HG03139 (cell line): ENCODE measurements around the gene PRR9.
"Not testable (repeated sequence)": the region's sequence is repeated elsewhere in the genome, so short reads cannot be mapped to it uniquely, and the experiment has no call there.

Source experiments
- ATAC-seq: cut with Tn5 transposase; IDR thresholded peaks from one replicate; pipeline ENCODE4 v1.9.1; 2021; ENCODE audit not compliant: unreplicated experiment

The PRR9 gene

DNA sequence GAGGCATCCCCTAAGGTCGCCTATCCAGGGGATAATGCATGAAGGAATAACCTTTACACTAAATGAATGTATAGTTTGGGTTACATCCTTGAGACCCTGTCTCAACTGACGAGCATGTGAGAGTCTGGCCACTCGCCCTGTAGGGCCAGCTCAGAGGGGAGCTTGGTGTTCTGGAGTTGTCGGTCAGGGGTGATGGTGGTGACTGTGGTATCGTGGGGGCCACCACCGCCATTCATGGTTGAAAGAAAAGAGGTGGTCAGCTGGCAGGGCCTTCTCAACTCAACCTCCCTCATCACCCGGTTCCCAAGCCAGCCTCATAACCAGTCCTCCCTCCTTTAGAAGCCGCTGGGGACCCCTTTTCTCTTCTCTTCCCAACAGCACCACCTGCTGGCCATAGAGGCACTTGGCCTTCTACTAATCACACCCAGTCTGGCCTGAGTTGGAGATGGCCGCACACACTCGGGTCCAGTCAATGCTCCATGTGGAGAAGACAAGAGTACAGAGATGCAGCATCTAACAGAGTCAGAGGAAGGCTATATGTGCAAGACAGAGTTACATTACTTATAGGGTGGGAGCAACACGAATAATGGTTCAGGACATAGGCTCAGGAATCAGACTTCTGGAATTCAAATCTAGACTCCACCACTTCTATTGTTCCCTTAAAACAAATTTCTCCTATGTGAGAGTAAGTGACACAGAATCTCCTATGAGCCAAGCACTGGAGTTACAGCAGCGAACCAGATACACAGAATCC, 11.9 kb downstream of the PRR9 start:
- not testable (repeated sequence) for ATAC-seq

DNA sequence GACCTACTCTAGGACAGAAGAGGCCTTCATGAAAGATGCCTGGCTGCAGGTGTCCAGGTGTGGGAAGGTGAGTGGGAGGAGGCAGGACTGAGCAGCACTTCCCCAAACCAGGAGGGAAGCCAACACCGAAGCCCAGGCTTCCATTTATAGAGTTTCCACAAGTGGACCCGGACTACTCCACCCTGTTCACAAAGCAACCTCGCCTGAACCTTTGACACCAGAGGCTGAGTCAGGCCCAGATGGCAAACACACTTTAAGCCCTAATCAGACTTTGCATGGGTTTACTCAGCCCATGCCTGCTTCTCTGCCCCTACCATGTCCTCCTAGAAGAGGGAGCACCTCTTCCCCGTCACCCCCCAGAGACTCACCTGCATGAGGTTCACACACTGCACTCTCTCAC, 14.0 kb downstream of the PRR9 start:
- no peak for ATAC-seq

DNA sequence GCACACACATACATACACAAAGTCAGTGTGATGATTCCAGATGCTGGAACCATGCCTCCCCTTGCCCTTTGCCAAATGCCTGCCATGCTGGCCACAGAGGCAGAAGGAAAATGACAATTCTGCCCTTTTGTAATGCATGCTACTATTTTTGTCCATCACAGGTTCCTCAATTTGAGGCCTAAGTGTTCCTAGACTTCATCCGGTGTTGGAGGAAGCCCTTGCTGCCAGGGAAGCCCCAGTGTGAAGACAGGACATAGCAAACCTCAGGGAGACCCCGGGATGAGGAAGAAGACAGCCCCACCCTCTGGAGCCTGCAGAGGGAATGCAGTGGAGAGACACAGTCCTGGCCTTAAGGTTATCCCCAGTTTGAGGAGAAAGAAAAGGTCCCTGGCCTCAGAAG, 14.4 kb downstream of the PRR9 start:
- no peak for ATAC-seq

DNA sequence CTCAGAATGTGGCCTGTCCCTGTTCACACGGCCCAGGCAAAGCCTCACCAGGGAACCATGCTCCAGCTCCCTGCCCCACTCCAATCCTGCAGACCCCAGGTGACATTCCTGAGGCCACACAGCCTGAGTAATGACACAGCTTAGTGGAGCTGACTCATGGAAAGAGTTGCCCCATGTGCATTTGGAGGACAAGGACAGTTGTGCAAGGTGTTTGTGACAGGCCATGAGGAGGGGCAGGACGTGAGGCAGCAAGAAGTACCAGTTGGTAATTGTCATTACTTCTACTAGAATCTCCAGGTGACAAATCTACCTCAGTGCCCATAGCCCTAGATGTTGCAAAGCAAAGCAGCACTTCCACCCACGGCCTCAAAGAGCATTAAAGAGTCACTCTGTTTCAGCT, 15.2 kb downstream of the PRR9 start:
- ATAC-seq = no peak

DNA sequence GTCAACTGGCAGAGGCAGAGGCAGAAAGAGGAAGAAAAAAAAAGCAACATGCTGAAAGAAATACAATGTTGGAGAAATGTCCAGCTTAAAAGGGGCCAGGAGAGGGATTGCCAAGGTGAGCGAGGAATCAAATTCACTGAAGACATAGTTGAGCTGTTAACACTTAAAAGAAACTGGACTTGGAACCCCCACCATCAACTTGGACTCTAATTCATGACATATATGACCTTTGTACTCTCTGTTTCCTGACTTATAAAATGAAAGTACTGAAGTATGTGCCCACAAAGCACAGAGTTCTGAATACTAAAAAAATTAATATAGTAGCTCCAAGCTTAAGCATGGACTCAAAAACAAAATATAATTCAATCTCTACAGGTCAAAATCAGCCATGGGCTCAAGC, 16.1 kb downstream of the PRR9 start:
- ATAC-seq = no peak

DNA sequence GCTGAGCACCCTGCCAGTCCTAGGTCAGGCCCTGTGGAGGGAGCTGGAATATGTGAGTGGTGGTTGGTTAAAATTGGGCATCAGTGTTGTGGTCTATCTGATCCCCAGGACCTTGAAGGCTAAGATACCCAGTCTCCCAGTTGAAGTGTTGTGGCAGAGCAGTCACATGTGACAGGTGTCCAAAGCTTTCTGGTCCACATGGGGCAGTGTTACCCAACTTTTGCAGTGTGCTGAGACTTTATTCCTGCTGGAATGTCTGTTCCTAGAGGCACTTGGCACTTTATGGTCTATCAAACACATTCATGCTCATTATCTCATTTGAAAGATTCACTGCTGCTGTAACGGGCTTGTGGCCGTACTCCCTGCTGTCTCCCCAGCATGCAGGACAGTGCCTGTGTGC, 21.1 kb downstream of the PRR9 start:
- ATAC-seq = no peak

DNA sequence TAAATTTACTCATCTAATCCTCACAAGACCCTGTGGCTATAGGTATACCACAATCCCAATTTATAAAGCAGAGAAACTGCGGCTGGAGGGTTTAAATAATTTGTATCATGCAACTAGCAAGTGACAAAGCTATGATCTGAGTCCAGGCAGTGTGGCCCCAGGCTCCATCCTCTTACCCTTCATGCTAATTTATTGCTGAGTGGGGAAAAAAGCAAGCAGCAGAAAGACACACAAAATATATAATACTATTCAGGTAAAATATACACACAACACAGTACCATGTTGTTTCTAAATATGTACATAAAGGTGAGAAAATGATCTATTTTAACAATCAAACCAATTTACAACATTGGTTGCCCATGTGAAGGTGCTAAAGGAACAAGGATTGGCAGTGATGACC, 24.8 kb downstream of the PRR9 start:
- ATAC-seq = no peak

DNA sequence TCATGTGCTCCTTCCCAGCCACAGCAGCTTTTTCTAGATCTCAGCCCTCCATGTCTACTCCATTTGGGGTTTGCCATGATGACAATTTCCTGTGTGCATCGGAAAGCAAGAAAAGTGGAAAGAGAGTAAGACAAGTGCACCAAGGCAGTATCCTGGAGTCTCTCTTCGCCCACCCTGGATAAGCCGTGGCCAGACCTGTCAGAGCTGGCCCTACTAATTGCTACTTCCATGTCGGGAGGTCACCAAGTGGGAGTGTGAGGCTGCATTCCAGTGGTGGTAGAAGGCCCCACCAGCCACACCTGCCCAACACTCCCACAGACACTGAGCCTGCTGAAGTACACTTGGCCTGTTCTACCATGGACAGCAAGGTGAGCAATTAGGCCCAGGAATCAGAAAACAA, 28.1 kb downstream of the PRR9 start:
- ATAC-seq = no peak

DNA sequence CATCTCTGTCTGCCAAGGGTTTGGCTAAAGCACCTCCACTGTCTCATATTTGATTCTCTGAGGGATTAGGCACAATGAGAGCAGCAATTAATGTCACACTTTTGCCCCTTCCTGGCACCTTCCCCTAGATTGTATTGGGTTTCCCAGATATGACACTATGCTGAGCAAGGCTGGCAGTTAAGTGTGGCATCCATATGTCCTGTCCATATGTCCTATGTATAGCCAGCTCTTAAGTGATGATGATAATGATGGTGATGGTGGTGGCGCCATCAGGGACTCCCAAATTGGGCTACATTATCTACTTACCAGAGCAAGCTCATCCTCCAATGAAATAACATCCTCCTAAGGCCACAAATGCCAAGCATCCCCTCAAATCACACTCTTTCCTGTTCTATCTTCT, 28.6 kb downstream of the PRR9 start:
- ATAC-seq = no peak

DNA sequence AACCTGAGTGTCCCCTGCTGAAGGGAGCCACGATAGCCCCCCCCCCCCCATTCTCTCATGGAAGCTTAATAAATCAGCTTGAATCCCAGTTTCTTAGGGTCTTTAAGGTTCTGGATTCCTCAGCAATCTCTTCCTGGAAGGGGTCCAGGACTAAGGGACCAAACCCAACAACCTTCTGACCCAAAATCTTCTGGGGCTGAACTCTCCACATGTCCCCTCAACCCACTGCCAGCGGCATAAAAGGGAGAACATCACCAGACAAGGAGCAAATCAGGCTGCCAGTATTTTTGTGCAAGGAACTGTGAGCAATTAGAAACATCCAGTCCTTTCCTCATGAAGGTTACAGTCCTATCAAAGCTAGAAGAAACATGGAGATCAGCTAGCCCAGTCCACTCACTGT, 29.4 kb downstream of the PRR9 start:
- no peak for ATAC-seq

DNA sequence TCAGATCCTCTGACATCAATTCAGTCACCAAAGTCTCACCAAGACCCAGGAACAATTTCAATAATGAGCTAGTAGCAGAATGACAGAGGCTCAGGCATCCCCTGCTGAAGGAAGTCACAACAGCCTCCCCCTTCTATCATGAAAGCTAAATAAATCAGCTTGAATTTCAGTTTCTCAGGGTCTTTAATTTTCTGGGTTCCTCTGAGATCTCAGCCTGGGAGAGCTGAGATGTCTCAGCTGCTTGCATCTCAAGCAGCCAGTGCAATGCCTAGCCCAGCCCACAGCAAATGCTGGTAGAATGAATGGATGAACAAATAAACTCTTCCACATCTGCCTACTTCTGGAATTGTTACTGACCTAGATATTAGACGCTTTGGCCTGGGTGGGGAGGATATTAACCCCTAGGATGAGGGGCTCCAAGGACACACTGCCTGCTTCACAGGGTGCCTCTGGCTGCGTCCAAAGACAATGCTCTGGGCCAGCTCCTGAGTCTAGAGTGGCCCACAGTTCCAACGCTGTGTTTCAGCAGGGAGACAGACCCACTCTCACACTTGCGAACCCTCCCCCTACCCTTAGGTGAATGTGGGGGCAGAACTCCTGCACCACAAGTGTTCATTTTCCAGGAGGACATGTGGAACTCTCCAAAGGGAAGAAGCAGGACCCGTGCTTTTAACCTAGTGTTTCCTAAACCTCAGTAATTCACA, 30.9 kb downstream of the PRR9 start:
- ATAC-seq = no peak

DNA sequence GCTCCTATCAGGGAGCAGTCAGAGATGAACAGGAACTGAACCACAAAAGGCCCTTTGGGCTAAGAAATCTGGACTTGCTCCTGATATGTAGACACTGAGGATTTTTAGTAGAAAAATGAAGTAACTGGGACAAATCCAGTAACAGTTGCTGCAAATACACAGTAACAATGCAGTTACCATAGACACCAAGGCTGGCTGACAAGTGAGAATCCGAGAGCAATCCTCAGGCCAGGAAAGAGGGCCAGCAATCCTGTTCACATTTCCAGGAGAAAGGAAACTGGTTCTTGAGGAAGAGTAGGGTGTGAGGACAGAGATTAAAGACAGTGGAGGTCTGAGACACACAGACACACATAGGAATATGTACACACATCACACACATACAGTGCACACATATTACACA, 32.8 kb downstream of the PRR9 start:
- no peak for ATAC-seq

DNA sequence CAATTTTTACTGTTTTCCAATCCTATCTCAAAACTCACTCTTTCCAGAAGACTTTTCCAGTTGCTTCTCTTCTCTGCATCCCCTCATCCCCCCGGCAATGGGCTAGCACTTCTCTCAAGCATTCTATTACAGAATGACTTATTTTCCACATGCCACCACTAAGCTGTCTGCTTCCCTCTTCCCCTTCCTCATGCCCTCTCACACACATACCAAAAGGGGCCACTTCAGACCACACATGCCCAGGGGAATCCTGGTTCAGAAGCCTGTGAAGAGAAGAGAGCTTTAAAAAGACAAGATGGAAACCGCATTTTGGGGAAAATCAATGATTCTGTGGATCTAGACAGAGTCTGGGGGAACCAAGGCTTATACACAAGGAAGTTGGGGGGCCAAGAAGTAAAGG, 33.7 kb downstream of the PRR9 start:
- ATAC-seq = no peak

DNA sequence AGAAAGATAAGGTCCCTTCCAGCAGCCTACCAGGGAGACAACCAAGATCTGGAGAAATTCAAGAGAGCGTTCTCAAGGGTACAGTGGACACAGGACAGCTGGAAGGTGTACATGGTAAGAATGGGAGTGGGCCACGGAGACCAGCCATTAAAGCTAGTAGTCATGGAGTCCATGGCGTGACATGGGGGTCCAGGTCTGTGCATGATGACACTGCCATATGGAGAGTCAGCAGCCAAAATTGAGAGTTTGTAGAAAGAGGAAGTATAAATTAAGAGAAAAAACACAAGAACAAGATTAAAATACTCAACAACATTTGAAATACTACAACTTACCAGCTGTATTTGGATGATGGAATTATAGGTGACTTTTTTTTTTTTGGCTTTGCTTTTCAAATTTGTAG, 34.2 kb downstream of the PRR9 start:
- ATAC-seq = no peak

DNA sequence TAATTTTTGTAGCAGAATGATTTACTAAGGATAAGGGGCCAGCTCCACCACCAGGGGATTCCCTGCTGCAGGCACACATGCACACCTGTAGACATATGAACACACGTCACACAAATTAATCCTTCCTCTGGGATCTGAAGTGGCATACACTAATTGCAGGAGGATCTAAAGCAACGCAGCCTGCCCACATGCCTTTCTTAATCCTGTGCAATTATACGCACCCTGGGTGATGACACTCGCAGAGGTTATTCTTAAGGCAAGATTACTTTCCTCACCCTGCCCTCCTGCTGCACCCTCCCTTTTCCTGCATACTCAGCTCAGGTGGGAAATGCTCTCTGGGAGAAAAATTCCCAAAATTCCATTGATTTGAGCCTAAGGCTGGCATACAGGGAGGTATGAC, 34.6 kb downstream of the PRR9 start:
- no peak for ATAC-seq

DNA sequence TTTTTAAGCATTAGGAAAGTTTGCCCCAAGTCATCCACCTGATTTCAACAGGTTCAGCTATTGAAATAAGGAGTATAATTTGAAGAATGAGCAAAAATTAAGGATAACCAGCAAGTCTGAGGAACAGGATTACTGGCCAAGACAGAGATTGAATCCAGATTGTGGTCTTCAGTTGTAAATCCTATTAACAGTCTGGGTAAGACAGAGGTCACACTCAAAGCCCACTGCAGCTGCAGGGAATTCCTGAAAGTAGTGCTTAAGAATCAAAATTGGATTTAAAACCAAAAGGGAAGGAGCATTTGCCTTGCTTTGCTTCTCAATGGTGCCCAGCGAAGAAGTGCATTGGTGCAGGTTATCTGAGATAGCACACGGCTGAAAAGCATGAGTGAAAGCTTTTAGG, 35.7 kb downstream of the PRR9 start:
- ATAC-seq = no peak

DNA sequence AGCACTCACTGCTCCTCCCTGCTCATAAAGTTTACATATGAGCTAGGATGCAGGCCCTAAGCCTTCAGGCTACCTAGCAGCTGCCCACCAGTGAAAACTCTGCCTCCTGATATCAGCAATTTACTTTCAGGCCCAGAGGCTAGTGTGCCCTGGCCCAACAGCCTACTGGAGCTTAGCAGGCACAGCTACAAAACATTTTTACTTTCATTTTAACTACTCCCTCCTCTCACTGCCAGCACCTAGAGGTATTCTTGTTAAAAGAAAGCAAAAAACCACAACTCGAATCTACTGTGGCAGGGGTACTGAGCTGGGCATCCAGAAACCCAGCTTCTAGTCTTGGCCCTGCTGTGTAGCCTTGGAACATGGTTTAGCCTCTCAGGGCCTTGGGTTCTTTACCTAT, 36.3 kb downstream of the PRR9 start:
- no peak for ATAC-seq

DNA sequence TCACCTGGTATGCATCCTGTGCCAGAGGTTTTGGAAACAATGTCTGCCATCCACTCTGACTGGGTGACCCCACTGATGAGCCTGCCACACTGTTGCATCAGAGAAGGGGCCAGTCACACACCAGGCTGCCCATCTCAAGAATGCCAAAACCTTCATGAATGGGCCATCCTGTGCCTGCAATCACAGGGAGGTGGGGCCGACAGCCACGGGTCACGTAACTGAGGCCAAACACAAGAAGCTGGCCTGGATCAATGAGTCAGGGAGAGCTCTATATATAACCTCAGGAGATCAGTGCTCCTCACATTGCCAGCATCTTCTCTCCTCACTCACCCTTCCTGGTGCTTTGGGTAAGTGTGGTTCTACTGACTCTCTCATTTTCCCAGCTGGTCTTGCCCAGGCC, 42.0 kb downstream of the PRR9 start, which contains the start of gene LORICRIN:
LORICRIN (plus strand) TSS at position 301 of the 400 bp plus-strand sequence. CDS start 1,263 bp downstream, outside the sequence.
- no peak for ATAC-seq

DNA sequence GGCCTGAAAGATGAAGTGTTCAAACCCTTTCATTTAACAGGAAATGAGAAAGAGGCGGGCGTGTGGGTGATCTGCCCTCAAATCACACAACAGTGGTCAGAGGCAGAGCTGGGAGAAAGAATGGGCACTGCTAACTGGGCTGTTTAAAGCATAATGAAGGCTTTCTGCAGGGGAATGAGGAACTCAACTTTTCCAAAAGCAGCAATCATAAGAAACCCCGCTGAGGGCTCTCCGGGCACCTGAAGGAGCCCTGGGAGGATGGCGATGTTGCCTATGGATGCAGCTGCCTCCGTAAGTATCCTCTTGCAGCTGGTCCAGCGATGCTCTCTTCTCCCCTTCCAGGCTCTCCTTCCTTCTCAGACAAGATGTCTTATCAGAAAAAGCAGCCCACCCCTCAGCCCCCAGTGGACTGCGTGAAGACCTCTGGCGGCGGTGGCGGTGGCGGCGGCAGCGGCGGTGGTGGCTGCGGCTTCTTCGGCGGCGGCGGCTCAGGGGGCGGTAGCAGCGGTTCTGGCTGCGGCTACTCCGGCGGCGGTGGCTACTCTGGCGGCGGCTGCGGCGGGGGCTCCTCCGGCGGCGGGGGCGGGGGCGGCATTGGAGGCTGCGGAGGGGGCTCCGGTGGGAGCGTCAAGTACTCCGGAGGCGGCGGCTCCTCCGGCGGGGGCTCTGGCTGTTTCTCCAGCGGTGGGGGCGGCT, 43.3 kb downstream of the PRR9 start:
- no peak for ATAC-seq

DNA sequence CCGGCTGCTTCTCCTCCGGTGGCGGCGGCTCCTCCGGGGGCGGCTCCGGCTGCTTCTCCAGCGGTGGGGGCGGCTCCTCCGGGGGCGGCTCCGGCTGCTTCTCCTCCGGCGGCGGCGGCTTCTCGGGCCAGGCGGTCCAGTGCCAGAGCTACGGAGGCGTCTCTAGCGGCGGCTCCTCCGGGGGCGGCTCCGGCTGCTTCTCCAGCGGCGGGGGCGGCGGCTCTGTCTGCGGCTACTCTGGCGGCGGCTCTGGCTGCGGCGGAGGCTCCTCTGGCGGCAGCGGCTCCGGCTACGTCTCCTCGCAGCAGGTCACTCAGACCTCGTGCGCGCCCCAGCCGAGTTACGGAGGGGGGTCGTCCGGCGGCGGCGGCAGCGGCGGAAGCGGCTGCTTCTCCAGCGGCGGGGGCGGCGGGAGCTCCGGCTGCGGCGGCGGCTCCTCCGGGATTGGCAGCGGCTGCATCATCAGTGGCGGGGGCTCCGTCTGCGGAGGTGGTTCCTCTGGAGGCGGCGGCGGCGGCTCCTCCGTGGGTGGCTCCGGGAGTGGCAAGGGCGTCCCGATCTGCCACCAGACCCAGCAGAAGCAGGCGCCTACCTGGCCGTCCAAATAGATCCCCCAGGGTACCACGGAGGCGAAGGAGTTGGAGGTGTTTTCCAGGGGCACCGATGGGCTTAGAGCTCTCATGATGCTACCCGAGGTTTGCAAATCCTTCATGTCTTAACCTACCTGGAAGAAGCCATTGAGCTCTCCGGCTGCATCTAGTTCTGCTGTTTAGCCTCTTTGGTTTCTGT, 44.1 kb downstream of the PRR9 start:
- ATAC-seq = no peak

DNA sequence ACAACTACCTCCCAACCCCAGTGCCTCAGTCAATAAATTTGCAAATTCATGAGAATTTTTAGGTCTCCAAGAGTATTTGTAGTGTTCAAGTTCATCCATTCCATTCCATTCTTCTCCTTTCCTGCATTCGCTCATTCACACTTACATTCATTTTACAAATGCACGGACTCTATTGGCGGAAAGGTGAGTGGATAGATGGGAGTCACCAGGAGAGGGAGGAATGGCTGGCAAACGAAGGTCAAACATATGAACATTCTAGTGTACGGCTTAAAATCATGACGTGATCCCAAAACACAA, 44.6 kb downstream of the PRR9 start:
- ATAC-seq = no peak
